ENCODE measurements around the gene PATJ. TPM values are rescaled to one million over a fixed set of nuclear protein-coding genes. Genes with fewer than 3 reads are reported as not detected.
A peak's percentile ranks its signal among the peaks of the same experiment; 100 is the strongest.

Gene PATJ
- polyA plus RNA-seq, 1 donor from 2014 or later = 7.8 TPM

GRCh38 chr1:61724813-61725694 lies 17.2 kb upstream of the PATJ start, which contains the start of gene TM2D1:
Gene TM2D1, minus strand, starts transcription at chr1:61725141. Its CDS starts 21 bp downstream, at chr1:61725120.
- TF ChIP-seq, protein P1, sequence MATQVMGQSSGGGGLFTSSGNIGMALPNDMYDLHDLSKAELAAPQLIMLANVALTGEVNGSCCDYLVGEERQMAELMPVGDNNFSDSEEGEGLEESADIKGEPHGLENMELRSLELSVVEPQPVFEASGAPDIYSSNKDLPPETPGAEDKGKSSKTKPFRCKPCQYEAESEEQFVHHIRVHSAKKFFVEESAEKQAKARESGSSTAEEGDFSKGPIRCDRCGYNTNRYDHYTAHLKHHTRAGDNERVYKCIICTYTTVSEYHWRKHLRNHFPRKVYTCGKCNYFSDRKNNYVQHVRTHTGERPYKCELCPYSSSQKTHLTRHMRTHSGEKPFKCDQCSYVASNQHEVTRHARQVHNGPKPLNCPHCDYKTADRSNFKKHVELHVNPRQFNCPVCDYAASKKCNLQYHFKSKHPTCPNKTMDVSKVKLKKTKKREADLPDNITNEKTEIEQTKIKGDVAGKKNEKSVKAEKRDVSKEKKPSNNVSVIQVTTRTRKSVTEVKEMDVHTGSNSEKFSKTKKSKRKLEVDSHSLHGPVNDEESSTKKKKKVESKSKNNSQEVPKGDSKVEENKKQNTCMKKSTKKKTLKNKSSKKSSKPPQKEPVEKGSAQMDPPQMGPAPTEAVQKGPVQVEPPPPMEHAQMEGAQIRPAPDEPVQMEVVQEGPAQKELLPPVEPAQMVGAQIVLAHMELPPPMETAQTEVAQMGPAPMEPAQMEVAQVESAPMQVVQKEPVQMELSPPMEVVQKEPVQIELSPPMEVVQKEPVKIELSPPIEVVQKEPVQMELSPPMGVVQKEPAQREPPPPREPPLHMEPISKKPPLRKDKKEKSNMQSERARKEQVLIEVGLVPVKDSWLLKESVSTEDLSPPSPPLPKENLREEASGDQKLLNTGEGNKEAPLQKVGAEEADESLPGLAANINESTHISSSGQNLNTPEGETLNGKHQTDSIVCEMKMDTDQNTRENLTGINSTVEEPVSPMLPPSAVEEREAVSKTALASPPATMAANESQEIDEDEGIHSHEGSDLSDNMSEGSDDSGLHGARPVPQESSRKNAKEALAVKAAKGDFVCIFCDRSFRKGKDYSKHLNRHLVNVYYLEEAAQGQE (IDR thresholded peaks at IDR 0.05; ENCODE audit: borderline replicate concordance) = peak; percentile 85
- TF ChIP-seq MXI1 (conservative IDR thresholded peaks at IDR 0.05; ENCODE audit: poor library complexity, severe bottlenecking) (peak; percentile 86), RAD21 (conservative IDR thresholded peaks at IDR 0.05) (peak; percentile 54), POLR2AphosphoS5 (IDR thresholded peaks at IDR 0.05) (peak; percentile 98), EZH2 (IDR thresholded peaks at IDR 0.05; ENCODE audit: borderline replicate concordance, insufficient read depth, low read length, poor library complexity, severe bottlenecking) (no peak), EP300 (conservative IDR thresholded peaks at IDR 0.05; ENCODE audit: poor library complexity, severe bottlenecking) (peak; percentile 58), TAF1 (IDR thresholded peaks at IDR 0.05; ENCODE audit: low read depth) (peak; percentile 95), SMC3 (conservative IDR thresholded peaks at IDR 0.05; ENCODE audit: poor library complexity) (peak; percentile 60)
- TF ChIP-seq, protein P2, sequence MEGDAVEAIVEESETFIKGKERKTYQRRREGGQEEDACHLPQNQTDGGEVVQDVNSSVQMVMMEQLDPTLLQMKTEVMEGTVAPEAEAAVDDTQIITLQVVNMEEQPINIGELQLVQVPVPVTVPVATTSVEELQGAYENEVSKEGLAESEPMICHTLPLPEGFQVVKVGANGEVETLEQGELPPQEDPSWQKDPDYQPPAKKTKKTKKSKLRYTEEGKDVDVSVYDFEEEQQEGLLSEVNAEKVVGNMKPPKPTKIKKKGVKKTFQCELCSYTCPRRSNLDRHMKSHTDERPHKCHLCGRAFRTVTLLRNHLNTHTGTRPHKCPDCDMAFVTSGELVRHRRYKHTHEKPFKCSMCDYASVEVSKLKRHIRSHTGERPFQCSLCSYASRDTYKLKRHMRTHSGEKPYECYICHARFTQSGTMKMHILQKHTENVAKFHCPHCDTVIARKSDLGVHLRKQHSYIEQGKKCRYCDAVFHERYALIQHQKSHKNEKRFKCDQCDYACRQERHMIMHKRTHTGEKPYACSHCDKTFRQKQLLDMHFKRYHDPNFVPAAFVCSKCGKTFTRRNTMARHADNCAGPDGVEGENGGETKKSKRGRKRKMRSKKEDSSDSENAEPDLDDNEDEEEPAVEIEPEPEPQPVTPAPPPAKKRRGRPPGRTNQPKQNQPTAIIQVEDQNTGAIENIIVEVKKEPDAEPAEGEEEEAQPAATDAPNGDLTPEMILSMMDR (IDR thresholded peaks at IDR 0.05; ENCODE audit: poor library complexity, severe bottlenecking) = no peak
- no peaks in the 10 kb centered on the region for H3K9me3 ChIP-seq (ENCODE audit: low read length)
- peak within 1 kb of the TSS; percentile 79 for H3K4me3 ChIP-seq (ENCODE audit: low read length)
- peak within 1 kb of the TSS; percentile 76 for H3K27ac ChIP-seq (ENCODE audit: low read length)
- H3F3A ChIP-seq (ENCODE audit: insufficient read depth, low read length, poor library complexity, severe bottlenecking) = no peaks in the 10 kb centered on the region
- peak within 1 kb of the TSS; percentile 49 for H3K4me2 ChIP-seq (ENCODE audit: low read length)
- peak within 1 kb of the TSS; percentile 90 for H2AFZ ChIP-seq (ENCODE audit: low read depth, low read length)
- no peaks in the 10 kb centered on the region for H4K20me1 ChIP-seq (ENCODE audit: insufficient read depth)
- H3K27me3 ChIP-seq (ENCODE audit: insufficient read depth, low read depth, low read length) = no peaks in the 10 kb centered on the region
- H3K79me2 ChIP-seq (replicated peaks; ENCODE audit: insufficient read depth, low read length) = peaks cover 18% of the 10 kb centered on the region
- H3K9ac ChIP-seq (ENCODE audit: low read length) = peak within 1 kb of the TSS; percentile 85
- no peaks in the 10 kb centered on the region for H3K9me2 ChIP-seq (ENCODE audit: insufficient read depth, low read length)
- H3K36me3 ChIP-seq (ENCODE audit: insufficient read depth, low read length) = no peaks in the 10 kb centered on the region

DNA sequence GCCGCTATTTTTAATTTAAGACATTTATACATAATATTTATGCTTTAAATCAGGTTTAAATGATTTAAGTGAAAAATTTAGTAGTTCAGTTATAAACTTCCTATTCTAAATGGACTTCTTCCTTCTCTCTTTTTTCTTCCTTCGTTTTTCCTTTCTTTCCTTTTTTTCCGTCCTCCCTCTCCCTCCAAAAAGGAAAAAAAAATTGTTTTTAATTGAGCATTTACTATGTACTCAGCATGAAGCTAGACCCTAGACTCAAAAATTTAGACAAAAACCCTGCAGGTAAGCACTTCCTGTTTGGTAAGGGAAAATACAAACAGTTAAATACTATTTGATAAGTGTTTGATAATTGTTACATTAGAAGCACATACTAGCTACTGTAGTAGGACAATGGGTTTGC lies 14.7 kb upstream of the PATJ start:
- Histone ChIP-seq H3K9ac (ENCODE audit: low read length) (no peak overlapping the region), H3K4me2 (ENCODE audit: low read length) (no peak overlapping the region), H4K20me1 (ENCODE audit: insufficient read depth) (no peaks in the 10 kb centered on the region), H3F3A (ENCODE audit: insufficient read depth, low read length, poor library complexity, severe bottlenecking) (no peaks in the 10 kb centered on the region), H3K36me3 (ENCODE audit: insufficient read depth, low read length) (no peaks in the 10 kb centered on the region), H3K9me3 (ENCODE audit: low read length) (no peaks in the 10 kb centered on the region), H3K27ac (ENCODE audit: low read length) (no peak overlapping the region), H2AFZ (ENCODE audit: low read depth, low read length) (no peak overlapping the region), H3K27me3 (ENCODE audit: insufficient read depth, low read depth, low read length) (no peaks in the 10 kb centered on the region), H3K79me2 (replicated peaks; ENCODE audit: insufficient read depth, low read length) (peaks cover 15% of the 10 kb centered on the region), H3K4me3 (ENCODE audit: low read length) (no peak overlapping the region), H3K9me2 (ENCODE audit: insufficient read depth, low read length) (no peaks in the 10 kb centered on the region)
- TF ChIP-seq EP300 (conservative IDR thresholded peaks at IDR 0.05; ENCODE audit: poor library complexity, severe bottlenecking) = no peak
- no peak for TF ChIP-seq POLR2AphosphoS5 (IDR thresholded peaks at IDR 0.05)
- TF ChIP-seq SMC3 (conservative IDR thresholded peaks at IDR 0.05; ENCODE audit: poor library complexity) = no peak
- no peak for TF ChIP-seq EZH2 (IDR thresholded peaks at IDR 0.05; ENCODE audit: borderline replicate concordance, insufficient read depth, low read length, poor library complexity, severe bottlenecking)
- TF ChIP-seq, protein P2 (IDR thresholded peaks at IDR 0.05; ENCODE audit: poor library complexity, severe bottlenecking) = no peak
- no peak for TF ChIP-seq TAF1 (IDR thresholded peaks at IDR 0.05; ENCODE audit: low read depth)
- TF ChIP-seq RAD21 (conservative IDR thresholded peaks at IDR 0.05) = no peak
- no peak for TF ChIP-seq MXI1 (conservative IDR thresholded peaks at IDR 0.05; ENCODE audit: poor library complexity, severe bottlenecking)
- TF ChIP-seq, protein P1 (IDR thresholded peaks at IDR 0.05; ENCODE audit: borderline replicate concordance) = no peak

Measured in neural cell (in vitro differentiated cells).